ENCODE measurements around the gene PSD2. TPM values are rescaled to one million over a fixed set of nuclear protein-coding genes. Genes with fewer than 3 reads are reported as not detected.

The PSD2 gene
- total and polyA plus RNA-seq, 10 of the 15 experiments (the other 5 are each of a cell fraction or from before 2014, with no cell fraction given) = 0.02 to 0.14 (median 0.03) TPM; not detected in 5

DNA sequence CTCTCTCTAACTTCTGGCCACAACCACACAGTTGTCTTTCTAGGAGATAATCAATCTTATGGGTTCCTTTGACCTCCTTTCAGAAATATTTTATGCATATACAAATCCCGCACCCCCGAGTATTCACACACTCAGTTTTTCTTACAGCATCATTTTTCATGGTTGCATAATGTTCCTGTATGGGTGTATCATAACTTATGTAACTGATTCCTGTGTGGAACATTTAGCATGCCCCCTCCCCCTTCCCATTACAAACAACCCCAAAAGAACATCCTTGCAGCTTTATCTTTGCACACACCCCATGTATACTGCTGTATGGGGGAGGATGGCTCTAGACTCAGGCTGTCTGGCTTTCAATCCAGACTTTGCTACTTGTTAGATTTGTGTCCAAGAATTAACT lies 93.8 kb downstream of the PSD2 start (continued):
- TF ChIP-seq, protein P1, sequence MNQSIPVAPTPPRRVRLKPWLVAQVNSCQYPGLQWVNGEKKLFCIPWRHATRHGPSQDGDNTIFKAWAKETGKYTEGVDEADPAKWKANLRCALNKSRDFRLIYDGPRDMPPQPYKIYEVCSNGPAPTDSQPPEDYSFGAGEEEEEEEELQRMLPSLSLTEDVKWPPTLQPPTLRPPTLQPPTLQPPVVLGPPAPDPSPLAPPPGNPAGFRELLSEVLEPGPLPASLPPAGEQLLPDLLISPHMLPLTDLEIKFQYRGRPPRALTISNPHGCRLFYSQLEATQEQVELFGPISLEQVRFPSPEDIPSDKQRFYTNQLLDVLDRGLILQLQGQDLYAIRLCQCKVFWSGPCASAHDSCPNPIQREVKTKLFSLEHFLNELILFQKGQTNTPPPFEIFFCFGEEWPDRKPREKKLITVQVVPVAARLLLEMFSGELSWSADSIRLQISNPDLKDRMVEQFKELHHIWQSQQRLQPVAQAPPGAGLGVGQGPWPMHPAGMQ (IDR thresholded peaks at IDR 0.05; ENCODE audit: borderline replicate concordance) = no peak
- no peak for TF ChIP-seq FOXM1 (IDR thresholded peaks at IDR 0.05; ENCODE audit: low read depth, low read length)

DNA sequence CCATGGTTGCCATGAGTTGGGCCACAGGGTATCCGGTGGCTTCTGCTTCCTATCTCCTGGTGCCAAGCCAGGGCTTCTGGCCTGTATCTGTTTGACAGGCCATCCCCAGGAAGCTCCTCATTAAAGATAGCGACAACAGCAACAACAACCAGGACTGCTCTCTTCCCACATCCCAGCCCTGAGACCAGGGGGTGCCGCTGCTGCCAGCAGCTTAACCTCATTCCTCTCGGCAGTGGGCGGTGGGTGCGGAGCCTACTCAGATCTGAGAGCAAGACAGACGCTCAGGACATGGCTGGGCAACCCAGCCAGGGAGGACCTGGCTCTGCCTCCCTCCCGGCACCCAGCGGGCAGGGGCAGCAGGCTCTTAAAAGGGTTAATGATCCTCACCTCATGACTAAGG lies 98.3 kb downstream of the PSD2 start:
- intact Hi-C loops (cut with micrococcal nuclease; ENCODE audit: unreplicated experiment) = no loop called here
- no peak for TF ChIP-seq ZBTB33 (IDR thresholded peaks at IDR 0.05)
- no peak for TF ChIP-seq JUND (IDR thresholded peaks at IDR 0.05; ENCODE audit: low read depth, low read length)
- no peak for TF ChIP-seq EED (IDR thresholded peaks at IDR 0.05; ENCODE audit: low read depth)
- TF ChIP-seq SUPT20H (IDR thresholded peaks at IDR 0.05; ENCODE audit: borderline replicate concordance, control insufficient read depth, low read depth, low read length) = no peak
- TF ChIP-seq SUZ12 (IDR thresholded peaks at IDR 0.05; ENCODE audit: unreplicated experiment) = no peak
- no peak for TF ChIP-seq ATF7 (IDR thresholded peaks at IDR 0.05; ENCODE audit: low read depth)
- no peak for TF ChIP-seq CHD4 (IDR thresholded peaks at IDR 0.05)
- TF ChIP-seq HDAC2 (IDR thresholded peaks at IDR 0.05) = no peak
- TF ChIP-seq TCF7 (IDR thresholded peaks at IDR 0.05; ENCODE audit: borderline replicate concordance) = no peak
- no peak for TF ChIP-seq POLR2AphosphoS2 (IDR thresholded peaks at IDR 0.05; ENCODE audit: low read depth, low read length)
- no peak for TF ChIP-seq ZZZ3 (IDR thresholded peaks at IDR 0.05; ENCODE audit: control insufficient read depth, insufficient read length, low read depth)
- TF ChIP-seq BCLAF1 (IDR thresholded peaks at IDR 0.05) = no peak
- TF ChIP-seq SIX5 (IDR thresholded peaks at IDR 0.05; ENCODE audit: low read depth, low read length, severe bottlenecking) = no peak
- TF ChIP-seq PAX8 (IDR thresholded peaks at IDR 0.05) = no peak
- no peak for TF ChIP-seq IKZF2 (IDR thresholded peaks at IDR 0.05)
- TF ChIP-seq, protein P2, sequence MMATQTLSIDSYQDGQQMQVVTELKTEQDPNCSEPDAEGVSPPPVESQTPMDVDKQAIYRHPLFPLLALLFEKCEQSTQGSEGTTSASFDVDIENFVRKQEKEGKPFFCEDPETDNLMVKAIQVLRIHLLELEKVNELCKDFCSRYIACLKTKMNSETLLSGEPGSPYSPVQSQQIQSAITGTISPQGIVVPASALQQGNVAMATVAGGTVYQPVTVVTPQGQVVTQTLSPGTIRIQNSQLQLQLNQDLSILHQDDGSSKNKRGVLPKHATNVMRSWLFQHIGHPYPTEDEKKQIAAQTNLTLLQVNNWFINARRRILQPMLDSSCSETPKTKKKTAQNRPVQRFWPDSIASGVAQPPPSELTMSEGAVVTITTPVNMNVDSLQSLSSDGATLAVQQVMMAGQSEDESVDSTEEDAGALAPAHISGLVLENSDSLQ (IDR thresholded peaks at IDR 0.05) = no peak

More for the DNA sequence above, 98.3 kb downstream of the PSD2 start:
- ChIA-PET SMC1A (ENCODE audit: uncharacterized antibody, unreplicated experiment) (interaction anchor here (1.0 kb wide), 1 partner anchor 71 kb away, joined by 4 read pairs; no protein-coding TSS in a partner anchor), POLR2A (no interaction called here), CTCF (interaction anchor here (0.6 to 8.4 kb wide), 3 partner anchors 14 to 1217 kb away, joined by 3 to 50 read pairs (median 3); no protein-coding TSS in a partner anchor), RAD21 (ENCODE audit: unreplicated experiment) (no interaction called here)
- Histone ChIP-seq H3K27ac (ENCODE audit: control insufficient read depth, insufficient read depth) (no peak overlapping the region), H3K4me2 (ENCODE audit: control insufficient read depth, insufficient read depth) (no peak overlapping the region), H2AFZ (ENCODE audit: control insufficient read depth, low read depth, low read length) (no peak overlapping the region), H3K9ac (ENCODE audit: control insufficient read depth, insufficient read depth, low read length) (no peak overlapping the region), H3K36me3 (ENCODE audit: control insufficient read depth in 2 of 2, insufficient read depth in 2 of 2, low read length in 1 of 2) (no peaks in the 10 kb centered on the region; a peak in 2 of 4 replicates), H3K27me3 (replicated peaks in 1 of 2; ENCODE audit: control insufficient read depth in 2 of 2, insufficient read depth in 2 of 2, low read length in 1 of 2) (no peaks in the 10 kb centered on the region), H3K4me1 (ENCODE audit: control insufficient read depth, insufficient read depth, low read length) (no peaks in the 10 kb centered on the region), H3K4me3 (no peak overlapping the region), H3K79me2 (ENCODE audit: control insufficient read depth, insufficient read depth, low read length) (no peaks in the 10 kb centered on the region), H3K9me3 (replicated peaks; ENCODE audit: control insufficient read depth, insufficient read depth, low read length) (no peaks in the 10 kb centered on the region), H4K20me1 (ENCODE audit: control insufficient read depth, insufficient read depth) (no peaks in the 10 kb centered on the region)
- FAIRE-seq = no peak
- no peak for DNase-seq (ENCODE audit: low read depth, low spot score)
- BruUV-seq (replicated peaks) = no TSS peak
- WGBS (ENCODE audit: insufficient coverage, insufficient replicate concordance, low lambda C conversion rate, missing lambda C conversion rate) = 56% methylated on average over 9 of the region's 9 CpGs
- ATAC-seq = no peak
- in situ Hi-C loops (cut with MboI) = no loop called here

Data from GM12878 (cell line).